ENCODE data around the gene TRPV5. TPM values are rescaled to one million over a fixed set of nuclear protein-coding genes. Genes with fewer than 3 reads are reported as not detected.

TRPV5 gene
- total RNA-seq, 4 donors from 2014 or later = not detected

- Histone ChIP-seq H3K27me3 (no peaks in the 10 kb centered on the region), H3K4me3 (no peak overlapping the region), H3K9me3 (no peaks in the 10 kb centered on the region), H3K4me1 (no peaks in the 10 kb centered on the region), H3K36me3 (no peaks in the 10 kb centered on the region), H3K27ac (no peak overlapping the region)
- ATAC-seq (no peak), DNase-seq (no peak)
- no peak for TF ChIP-seq CTCF (IDR thresholded peaks at IDR 0.05 in 4 of 5, conservative IDR thresholded peaks at IDR 0.05 in 1 of 5)
- no peak for TF ChIP-seq POLR2A (IDR thresholded peaks at IDR 0.05)
- intact Hi-C loops (cut with DNase I; ENCODE audit: low total_unique reads) (no loop called here), in situ Hi-C loops (cut with MboI; ENCODE audit: low sequenced_read_pairs in 4 of 4) (no loop called here)
Measured at GRCh38 chr7:142913051-142913450, 20.5 kb downstream of the TRPV5 start.

GRCh38 chr7:142910481-142910880 is 23.1 kb downstream of the TRPV5 start:
- Histone ChIP-seq H3K9me3 (no peaks in the 10 kb centered on the region), H3K27me3 (no peaks in the 10 kb centered on the region), H3K4me3 (no peak overlapping the region), H3K27ac (no peak overlapping the region), H3K4me1 (no peaks in the 10 kb centered on the region), H3K36me3 (no peaks in the 10 kb centered on the region)
- TF ChIP-seq CTCF (IDR thresholded peaks at IDR 0.05 in 4 of 5, conservative IDR thresholded peaks at IDR 0.05 in 1 of 5) = no peak
- no peak for TF ChIP-seq POLR2A (IDR thresholded peaks at IDR 0.05)
- in situ Hi-C loops (cut with MboI; ENCODE audit: low sequenced_read_pairs in 4 of 4) = no loop called here
- ATAC-seq (no peak), DNase-seq (no peak)
- intact Hi-C loops (cut with DNase I; ENCODE audit: low total_unique reads) = no loop called here

GRCh38 chr7:142910031-142910433 is 23.5 kb downstream of the TRPV5 start:
- intact Hi-C loops (cut with DNase I; ENCODE audit: low total_unique reads) (no loop called here), in situ Hi-C loops (cut with MboI; ENCODE audit: low sequenced_read_pairs in 4 of 4) (no loop called here)
- ATAC-seq = no peak
- no peak for DNase-seq
- Histone ChIP-seq H3K4me1 (no peaks in the 10 kb centered on the region), H3K9me3 (no peaks in the 10 kb centered on the region), H3K27ac (no peak overlapping the region), H3K27me3 (no peaks in the 10 kb centered on the region), H3K36me3 (no peaks in the 10 kb centered on the region), H3K4me3 (no peak overlapping the region)
- no peak for TF ChIP-seq CTCF (IDR thresholded peaks at IDR 0.05 in 4 of 5, conservative IDR thresholded peaks at IDR 0.05 in 1 of 5)
- TF ChIP-seq POLR2A (IDR thresholded peaks at IDR 0.05) = no peak

GRCh38 chr7:142908921-142909890 is 24.3 kb downstream of the TRPV5 start:
- intact Hi-C loops (cut with DNase I; ENCODE audit: low total_unique reads) = no loop called here
- in situ Hi-C loops (cut with MboI; ENCODE audit: low sequenced_read_pairs in 4 of 4) = no loop called here

More at GRCh38 chr7:142908921-142909890, 24.3 kb downstream of the TRPV5 start:
- DNase-seq (no peak), ATAC-seq (no peak)
- Histone ChIP-seq H3K27me3 (no peaks in the 10 kb centered on the region), H3K4me1 (no peaks in the 10 kb centered on the region), H3K36me3 (no peaks in the 10 kb centered on the region), H3K27ac (no peak overlapping the region), H3K4me3 (no peak overlapping the region), H3K9me3 (no peaks in the 10 kb centered on the region)
- TF ChIP-seq POLR2A (IDR thresholded peaks at IDR 0.05) (no peak), CTCF (IDR thresholded peaks at IDR 0.05 in 4 of 5, conservative IDR thresholded peaks at IDR 0.05 in 1 of 5) (no peak)

All from gastrocnemius medialis (tissue), 4 donors.